A549 (cell line): ENCODE results near the gene NPM1. TPM values are rescaled to one million over a fixed set of nuclear protein-coding genes. Genes with fewer than 3 reads are reported as not detected.
A peak's percentile ranks its signal among the peaks of the same experiment; 100 is the strongest.

Experiments
- ATAC-seq, 2 experiments: fragments of 200-7000 bp in 1 of 2; fragments of >200 bp in 1 of 2; cut with Nextera tagmentation in 1 of 2; cut with Tn5 transposase in 1 of 2; 3 replicates each; pipeline versions ENCODE4 v1.8.0 to v1.9.1; 2018 to 2020; ENCODE audit warnings: mild to moderate bottlenecking in 1 of 2, moderate library complexity in 1 of 2
- CTCF ChIA-PET: fragments of 300-600 bp; sonication (Branson Sonifier 250); formaldehyde crosslinking; extraction: SDS; loops from one replicate; lab custom pipeline; 2021; ENCODE audit warnings: antibody characterized with exemption, inconsistent platforms; lab: Yijun Ruan, JAX
- POLR2A ChIA-PET: fragments of 350-600 bp; formaldehyde crosslinking; extraction: SDS; loops from one replicate; lab custom pipeline; 2021; ENCODE audit warnings: antibody characterized with exemption, inconsistent platforms; lab: Yijun Ruan, JAX
- DNase-seq, 2 experiments: peaks; one replicate each; pipeline versions ENCODE4 v3.0.0 to v3.0.0-alpha.2; 2011 to 2016; ENCODE audit warnings: low read depth in 1 of 2, low spot score in 1 of 2
- FAIRE-seq: peaks from 2 replicates; lab custom pipeline; 2011; peaks lifted over from hg19 to GRCh38; lab: Jason Lieb, UNC
- H3K27ac ChIP-seq, 2 experiments: fragments of >200 bp; sonication (Bioruptor Twin); formaldehyde crosslinking; 3 replicates each; pipeline ENCODE4 v1.5.1; 2016 to 2017
- H3K4me1 ChIP-seq: fragments of >200 bp; sonication (Bioruptor Twin); formaldehyde crosslinking; 3 replicates; pipeline ENCODE4 v1.6.1; 2016
- H3K4me2 ChIP-seq: fragments of >200 bp; sonication (Bioruptor Twin); formaldehyde crosslinking; 3 replicates; pipeline ENCODE4 v1.6.1; 2016
- H3K4me3 ChIP-seq: fragments of >200 bp; sonication (Bioruptor Twin); formaldehyde crosslinking; 3 replicates; pipeline ENCODE4 v1.5.1; 2016
- H3K9me3 ChIP-seq: fragments of >200 bp; sonication (Bioruptor Twin); formaldehyde crosslinking; 3 replicates; pipeline ENCODE4 v1.6.1; 2016
- CBX2 ChIP-seq: fragments of 200-600 bp; sonication (generic); IDR thresholded peaks from 2 replicates; pipeline ENCODE4 v1.6.1; 2016; ENCODE audit warnings: low read depth, mild to moderate bottlenecking, borderline replicate concordance
- CHD4 ChIP-seq: fragments of 200-600 bp; sonication (generic); IDR thresholded peaks from 2 replicates; pipeline ENCODE4 v1.6.1; 2016; ENCODE audit warnings: antibody characterized with exemption, mild to moderate bottlenecking, borderline replicate concordance
- EHMT2 ChIP-seq: fragments of 200-600 bp; sonication (generic); IDR thresholded peaks from 2 replicates; pipeline ENCODE4 v1.6.1; 2016; ENCODE audit warnings: antibody characterized with exemption, low read depth, mild to moderate bottlenecking, moderate library complexity
- ELK1 ChIP-seq: fragments of 150-350 bp; IDR thresholded peaks from 2 replicates; pipeline ENCODE4 v1.6.1; 2014; ENCODE audit warnings: low read depth, mild to moderate bottlenecking, low read length
- GATA3 ChIP-seq: IDR thresholded peaks from 2 replicates; pipeline ENCODE4 v1.6.1; 2012; ENCODE audit warnings: borderline replicate concordance
- JUN ChIP-seq, 2 experiments: fragments of >200 bp; sonication (Bioruptor Twin); formaldehyde crosslinking; IDR thresholded peaks; 2 replicates in 1 of 2; 3 replicates in 1 of 2; pipeline ENCODE4 v1.6.1; 2016 to 2017
- KDM1A ChIP-seq: fragments of 200-600 bp; sonication (generic); IDR thresholded peaks from 2 replicates; pipeline ENCODE4 v1.6.1; 2016; ENCODE audit warnings: low read depth, mild to moderate bottlenecking
- KDM5A ChIP-seq: fragments of 200-600 bp; sonication (generic); IDR thresholded peaks from 2 replicates; pipeline ENCODE4 v1.6.1; 2016; ENCODE audit warnings: antibody characterized with exemption, mild to moderate bottlenecking
- MYC ChIP-seq: IDR thresholded peaks from 2 replicates; pipeline ENCODE4 v1.6.1; 2012; ENCODE audit warnings: mild to moderate bottlenecking, inconsistent platforms, low read length, improper control_type of control experiment, borderline replicate concordance
- NPAS2 ChIP-seq: fragments of 250-450 bp; sonication (Bioruptor Pico); IDR thresholded peaks from 2 replicates; pipeline ENCODE4 v1.8.0; 2022; ENCODE audit warnings: mild to moderate bottlenecking, moderate library complexity, borderline replicate concordance
- RAD21 ChIP-seq, 2 experiments: fragments of >200 bp in 1 of 2; sonication (Bioruptor Twin) in 1 of 2; formaldehyde crosslinking in 1 of 2; IDR thresholded peaks in 1 of 2; conservative IDR thresholded peaks in 1 of 2; 2 replicates in 1 of 2; 3 replicates in 1 of 2; pipeline ENCODE4 v1.6.1; 2012 to 2018; ENCODE audit warnings: inconsistent platforms in 1 of 2
- REST ChIP-seq: fragments of 200-600 bp; sonication (generic); IDR thresholded peaks from 2 replicates; pipeline ENCODE4 v1.6.1; 2016; ENCODE audit warnings: antibody characterized with exemption, mild to moderate bottlenecking, moderate library complexity
- RNF2 ChIP-seq: fragments of 200-600 bp; sonication (generic); IDR thresholded peaks from 2 replicates; pipeline ENCODE4 v1.6.1; 2016; ENCODE audit warnings: low read depth, mild to moderate bottlenecking, antibody characterized with exemption, moderate library complexity, borderline replicate concordance
- TFCP2L1 ChIP-seq: fragments of 250-450 bp; sonication (Bioruptor Pico); IDR thresholded peaks from 2 replicates; pipeline ENCODE4 v1.5.0; 2021; ENCODE audit warnings: mild to moderate bottlenecking
- ZNF302 ChIP-seq: fragments of 250-450 bp; sonication (Bioruptor Pico); IDR thresholded peaks from 2 replicates; pipeline ENCODE4 v1.9.0; 2021; ENCODE audit warnings: inconsistent platforms, mild to moderate bottlenecking, moderate library complexity
- WGBS: methylation state at CpG from one replicate; pipeline ENCODE4 v1.1.6; 2017; ENCODE audit errors: missing lambda C conversion rate; 5-methylcytosine and 5-hydroxymethylcytosine counted together
- polyA plus RNA-seq, 4 experiments: library from polyadenylated mRNA; depleted of rRNA in 3 of 4; stranded (reverse); fragments of >200 nt; fragmentation: RNase III in 1 of 4; extraction: RNeasy Plus Mini Kit Qiagen cat#74134 plus additional on column Dnase treatment in 1 of 4; gene quantifications; 2 replicates in 3 of 4; 3 replicates in 1 of 4; pipeline ENCODE4 v1.2.3, GENCODE V29; 2011 to 2017

The NPM1 gene
- polyA plus RNA-seq, 2 of the 4 experiments (the other 2 are of a cell fraction) = 3,380 to 5,196 TPM

- Histone ChIP-seq H3K4me3 (no peak overlapping the region), H3K4me1 (peaks cover 56% of the 10 kb centered on the region), H3K27ac (no peak overlapping the region), H3K4me2 (no peak overlapping the region; the same call in 2 of the 3 replicates), H3K9me3 (no peaks in the 10 kb centered on the region)
- FAIRE-seq (no peak), DNase-seq (no peak), ATAC-seq (no peak)
- ChIA-PET CTCF (no interaction called here), POLR2A (no interaction called here)
- no peak for TF ChIP-seq MYC
- 0 out of 2 replicates have a peak, but pooled peaks have one; percentile 47 for TF ChIP-seq TFCP2L1
- no peak for TF ChIP-seq CBX2
- TF ChIP-seq JUN (IDR thresholded peaks at IDR 0.05) = 0 out of 5 replicates have a peak, but pooled peaks of 1 of the 2 experiments have one; percentile 12
- WGBS = 73% methylated on average over 4 of the region's 4 CpGs
Observed at GRCh38 chr5:171407234-171407633, 19.6 kb downstream of the NPM1 start.

GRCh38 chr5:171409164-171410136, 21.8 kb downstream of the NPM1 start:
- WGBS = 83% methylated on average over 8 of the region's 8 CpGs
- FAIRE-seq (no peak), ATAC-seq (peak in 1 of 2 experiments; percentile 5; a peak in 3 of 6 replicates), DNase-seq (no peak)
- H3K27ac ChIP-seq = no peak overlapping the region; a peak in 1 of 6 replicates
- TF ChIP-seq NPAS2 (CRISPR knock-in tag) (no peak), GATA3 (0 out of 2 replicates have a peak, but pooled peaks have one; percentile 13), KDM5A (no peak), KDM1A (no peak), ZNF302 (CRISPR knock-in tag) (no peak), JUN (IDR thresholded peaks at IDR 0.05) (0 out of 5 replicates have a peak, but pooled peaks of 1 of the 2 experiments have one; percentile 18), CHD4 (no peak), EHMT2 (no peak), REST (no peak)
- TF ChIP-seq, all 56 proteins: peak for 2
- CTCF ChIA-PET = interaction anchor here (2.8 kb wide), 1 partner anchor 9 kb away, joined by 13 read pairs; the partner anchor contains the start of gene FGF18
- peaks cover 56% of the 10 kb centered on the region for H3K4me1 ChIP-seq
- no peaks in the 10 kb centered on the region for H3K9me3 ChIP-seq
- H3K4me2 ChIP-seq = peak overlapping the region; percentile 6; the same call in 2 of the 3 replicates
- no peak overlapping the region for H3K4me3 ChIP-seq
- POLR2A ChIA-PET = interaction anchor here (2.8 kb wide), 1 partner anchor 21 kb away, joined by 10 read pairs; the partner anchor contains the start of gene NPM1

GRCh38 chr5:171410181-171410580, 22.5 kb downstream of the NPM1 start:
- FAIRE-seq (no peak), DNase-seq (no peak), ATAC-seq (no peak)
- CTCF ChIA-PET = interaction anchor here (2.8 kb wide), 1 partner anchor 8 kb away, joined by 13 read pairs; the partner anchor contains the start of gene FGF18
- 41% methylated on average over 1 of the region's 1 CpG for WGBS
- peaks cover 51% of the 10 kb centered on the region for H3K4me1 ChIP-seq
- POLR2A ChIA-PET = interaction anchor here (2.8 kb wide), 1 partner anchor 22 kb away, joined by 10 read pairs; the partner anchor contains the start of gene NPM1
- no peak overlapping the region for H3K4me2 ChIP-seq
- TF ChIP-seq MYC = no peak
- TF ChIP-seq RAD21 (conservative IDR thresholded peaks at IDR 0.05 in 1 of 2, IDR thresholded peaks at IDR 0.05 in 1 of 2) = no peak
- TF ChIP-seq ELK1 = no peak
- no peak for TF ChIP-seq RNF2
- TF ChIP-seq TFCP2L1 = no peak
- no peak overlapping the region for H3K4me3 ChIP-seq
- no peak overlapping the region for H3K27ac ChIP-seq
- no peaks in the 10 kb centered on the region for H3K9me3 ChIP-seq
